ENCODE results near the gene WDR89. TPM values are rescaled to one million over a fixed set of nuclear protein-coding genes. Genes with fewer than 3 reads are reported as not detected.
"Not testable (repeated sequence)": the region's sequence is repeated elsewhere in the genome, so short reads cannot be mapped to it uniquely, and the experiment has no call there.

WDR89 gene
- total RNA-seq, 4 donors from 2014 or later, result 3.5 to 7.4 (median 5.8) TPM

DNA sequence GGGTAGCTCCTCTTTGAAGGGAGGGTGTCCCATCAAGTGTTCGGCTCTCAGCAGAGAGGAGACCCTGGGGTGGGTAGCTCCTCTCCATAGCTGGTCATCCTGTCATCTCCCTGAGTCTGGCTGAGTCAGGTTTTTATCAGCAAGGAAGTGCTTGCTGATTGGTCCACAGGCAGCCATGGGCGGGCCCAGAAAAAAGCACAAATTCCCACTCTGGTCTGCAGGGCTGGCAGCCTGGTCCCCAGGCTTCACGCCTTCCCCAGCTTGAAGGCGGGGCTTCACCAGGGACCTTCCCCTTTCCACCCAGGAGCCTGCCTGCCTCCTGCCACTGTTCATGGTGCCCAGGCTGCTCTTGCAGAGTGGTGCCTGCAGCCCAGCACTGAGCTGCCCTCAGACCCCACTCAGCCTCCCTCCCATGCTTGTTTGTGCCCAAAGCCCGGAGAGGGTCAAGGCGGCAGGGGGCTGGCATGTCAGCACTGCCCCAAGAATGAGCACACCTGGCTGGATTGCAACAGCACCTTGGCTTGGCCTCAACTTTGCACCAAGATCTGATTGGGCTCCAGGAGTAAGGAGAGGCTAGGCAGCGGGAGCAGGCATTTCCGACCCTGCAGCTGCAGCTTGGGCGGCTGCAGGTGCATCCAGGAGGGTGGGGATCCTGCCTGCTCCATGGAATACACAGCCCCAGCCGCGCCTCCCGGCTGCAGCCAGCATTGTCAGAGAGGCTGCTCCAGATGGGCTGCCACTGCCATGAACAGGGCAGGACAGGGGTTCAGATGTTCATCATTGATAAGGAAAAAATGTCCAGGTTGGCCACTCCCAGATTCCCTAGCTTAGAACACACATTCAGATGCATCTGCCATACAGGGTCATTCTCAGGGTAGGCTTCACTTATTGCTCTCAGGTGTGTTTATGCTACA lies 22.0 kb upstream of the WDR89 start:
- intact Hi-C loops (cut with DNase I), result no loop called here
- no peak for DNase-seq
- Histone ChIP-seq H3K4me3 (no peak overlapping the region), H3K4me1 (no peaks in the 10 kb centered on the region), H3K27me3 (no peaks in the 10 kb centered on the region), H3K9me3 (no peaks in the 10 kb centered on the region), H3K36me3 (no peaks in the 10 kb centered on the region), H3K27ac (no peak overlapping the region)
- TF ChIP-seq CTCF (IDR thresholded peaks at IDR 0.05) (no peak), POLR2A (IDR thresholded peaks at IDR 0.05) (no peak)
- WGBS, 2 donors, result 97 to 100% methylated on average over 5 to 6 of the region's 12 CpGs

DNA sequence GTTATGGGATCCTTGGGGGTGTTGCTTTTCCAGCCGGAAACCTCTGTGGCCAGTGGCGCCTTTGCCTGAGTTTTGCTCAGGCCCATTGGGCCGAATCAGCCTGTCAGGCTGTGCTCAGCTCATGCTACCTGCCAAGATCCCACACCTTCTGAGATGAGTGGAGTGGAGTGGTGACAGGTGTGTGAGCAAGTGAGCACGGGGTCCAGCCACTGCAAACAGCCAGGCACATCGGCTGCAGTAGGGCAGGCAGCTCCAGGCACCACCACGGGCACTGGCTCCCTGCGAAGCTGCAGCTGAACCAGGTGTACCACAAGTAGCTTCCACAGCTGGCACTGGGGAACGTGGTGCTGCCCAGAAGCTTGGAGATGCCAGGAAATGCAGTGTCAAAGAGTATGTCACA lies 21.1 kb upstream of the WDR89 start:
- DNase-seq, result no peak
- H3K4me1 ChIP-seq, result no peaks in the 10 kb centered on the region
- intact Hi-C loops (cut with DNase I), result no loop called here
- TF ChIP-seq CTCF (IDR thresholded peaks at IDR 0.05) (no peak), POLR2A (IDR thresholded peaks at IDR 0.05) (no peak)
- WGBS, 2 donors, result 60 to 85% methylated on average over 1 to 3 of the region's 8 CpGs
- peaks cover 0 to 6% (median 0%) of the 10 kb centered on the region in 3 donors for H3K36me3 ChIP-seq
- H3K4me3 ChIP-seq, result no peak overlapping the region
- no peaks in the 10 kb centered on the region for H3K9me3 ChIP-seq
- H3K27me3 ChIP-seq, result no peaks in the 10 kb centered on the region
- no peak overlapping the region for H3K27ac ChIP-seq

- 96% methylated on average over 9 to 10 of the region's 10 CpGs for WGBS, 2 donors
- H3K27ac ChIP-seq; H3K36me3 ChIP-seq; H3K4me1 ChIP-seq; intact Hi-C loops (cut with DNase I); H3K4me3 ChIP-seq; H3K27me3 ChIP-seq; DNase-seq; H3K9me3 ChIP-seq: not testable (repeated sequence)
Observed at GRCh38 chr14:63661881-63662280, 20.2 kb upstream of the WDR89 start.

DNA sequence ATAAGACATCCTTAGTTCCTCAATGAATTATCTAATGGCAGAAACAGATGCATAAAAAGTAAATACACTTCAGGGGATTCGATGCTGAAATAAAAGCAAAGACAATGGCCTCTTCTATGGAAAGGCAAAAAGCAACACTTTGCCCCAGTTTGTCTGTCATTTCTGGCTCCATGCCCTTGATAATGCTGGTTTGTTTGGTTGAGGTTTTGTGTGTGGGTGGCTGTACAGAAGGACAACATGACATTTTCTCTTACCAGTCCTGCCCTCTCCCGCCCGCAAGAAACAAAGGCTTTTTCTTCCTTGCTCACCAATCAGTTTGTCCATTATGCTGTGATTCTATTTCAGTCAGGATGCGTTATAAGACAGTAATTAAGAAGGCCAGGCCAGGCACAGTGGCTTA lies 18.1 kb upstream of the WDR89 start:
- DNase-seq, result no peak
- no peaks in the 10 kb centered on the region for H3K27me3 ChIP-seq

GRCh38 chr14:63656194-63656593 lies 14.5 kb upstream of the WDR89 start:
- no peak overlapping the region for H3K27ac ChIP-seq
- no peaks in the 10 kb centered on the region for H3K4me1 ChIP-seq
- no peaks in the 10 kb centered on the region for H3K9me3 ChIP-seq
- WGBS, 2 donors, result 81 to 86% methylated on average over 4 of the region's 4 CpGs
- H3K27me3 ChIP-seq, result no peaks in the 10 kb centered on the region
- no peak for TF ChIP-seq POLR2A (IDR thresholded peaks at IDR 0.05)
- TF ChIP-seq CTCF (IDR thresholded peaks at IDR 0.05), result no peak
- no peak for DNase-seq
- intact Hi-C loops (cut with DNase I), result no loop called here
- H3K4me3 ChIP-seq, result no peak overlapping the region
- peaks cover 0 to 6% (median 0%) of the 10 kb centered on the region in 3 donors for H3K36me3 ChIP-seq

More for the DNA sequence above, 18.1 kb upstream of the WDR89 start:
- Histone ChIP-seq H3K27ac (no peak overlapping the region), H3K4me1 (no peaks in the 10 kb centered on the region), H3K4me3 (no peak overlapping the region), H3K36me3 (peaks cover 0 to 6% (median 0%) of the 10 kb centered on the region in 3 donors), H3K9me3 (no peaks in the 10 kb centered on the region)
- intact Hi-C loops (cut with DNase I), result no loop called here
- no peak for TF ChIP-seq POLR2A (IDR thresholded peaks at IDR 0.05)
- no peak for TF ChIP-seq CTCF (IDR thresholded peaks at IDR 0.05)
- WGBS, 2 donors, result 79 to 86% methylated on average over 3 to 4 of the region's 4 CpGs
